H1 (cell line): ENCODE data around the gene CMIP. TPM values are rescaled to one million over a fixed set of nuclear protein-coding genes. Genes with fewer than 3 reads are reported as not detected.

Experiments
- CTCF ChIA-PET: fragments of 300-600 bp; sonication (Branson Sonifier 250); formaldehyde crosslinking; loops from one replicate; lab custom pipeline; 2021; ENCODE audit not compliant: partially characterized antibody; lab: Charles Lee
- POLR2A ChIA-PET: fragments of 300-600 bp; sonication (Branson Sonifier 250); formaldehyde crosslinking; loops from one replicate; lab custom pipeline; 2021; ENCODE audit warnings: inconsistent platforms; ENCODE audit not compliant: partially characterized antibody; lab: Charles Lee
- DNase-seq, 2 experiments: peaks; one replicate each; pipeline versions ENCODE4 v3.0.0 to v3.0.0-alpha.2; 2010 to 2022; ENCODE audit warnings: low spot score in 2 of 2, low read depth in 1 of 2, mixed read lengths in 1 of 2
- FAIRE-seq: peaks from 2 replicates; lab custom pipeline; 2011; peaks lifted over from hg19 to GRCh38; lab: Jason Lieb, UNC
- H2AFZ ChIP-seq: 2 replicates; pipeline ENCODE4 v1.8.1; 2012; ENCODE audit warnings: low read length, inconsistent platforms
- H2AK5ac ChIP-seq: 2 replicates; pipeline ENCODE4 v1.6.1; 2013; ENCODE audit warnings: low read depth, low read length
- H2BK120ac ChIP-seq: replicated peaks from 2 replicates; pipeline ENCODE3; 2013; ENCODE audit warnings: low read depth, low read length, inconsistent platforms
- H2BK12ac ChIP-seq: 2 replicates; pipeline ENCODE4 v1.6.1; 2013; ENCODE audit warnings: low read depth, low read length
- H2BK15ac ChIP-seq: 2 replicates; pipeline ENCODE4 v1.6.1; 2013; ENCODE audit warnings: low read length
- H2BK20ac ChIP-seq: 2 replicates; pipeline ENCODE4 v1.6.1; 2013; ENCODE audit warnings: low read length
- H2BK5ac ChIP-seq: 2 replicates; pipeline ENCODE4 v1.6.1; 2013; ENCODE audit warnings: low read depth, low read length
- H3K14ac ChIP-seq: 2 replicates; pipeline ENCODE4 v1.6.1; 2013; ENCODE audit warnings: inconsistent platforms; ENCODE audit not compliant: insufficient read length
- H3K18ac ChIP-seq: 2 replicates; pipeline ENCODE4 v1.6.1; 2013; ENCODE audit warnings: low read length; ENCODE audit errors: extremely low read depth
- H3K23ac ChIP-seq: 2 replicates; pipeline ENCODE4 v1.6.1; 2013; ENCODE audit warnings: inconsistent platforms; ENCODE audit not compliant: insufficient read length
- H3K23me2 ChIP-seq: 2 replicates; pipeline ENCODE4 v1.6.1; 2013; ENCODE audit warnings: low read depth, low read length
- H3K27ac ChIP-seq: 2 replicates; pipeline ENCODE4 v1.6.1; 2011; ENCODE audit warnings: low read depth, low read length, inconsistent platforms
- H3K27me3 ChIP-seq, 4 experiments: replicated peaks in 1 of 4; 1 replicate in 1 of 4; 2 replicates in 3 of 4; pipeline versions ENCODE4 v1.6.1 to v1.8.1; 2011 to 2013; ENCODE audit warnings: low read length in 3 of 4, mild to moderate bottlenecking in 3 of 4, inconsistent platforms in 2 of 4, mixed read lengths in 2 of 4, moderate library complexity in 1 of 4; ENCODE audit not compliant: control insufficient read depth in 3 of 4, insufficient read depth in 3 of 4; ENCODE audit errors: extremely low read depth in 1 of 4
- H3K36me3 ChIP-seq, 4 experiments: 2 replicates each; pipeline versions ENCODE4 v1.6.1 to v1.8.1; 2011 to 2013; ENCODE audit warnings: mild to moderate bottlenecking in 4 of 4, low read length in 3 of 4, moderate library complexity in 2 of 4, control low read depth in 1 of 4, inconsistent platforms in 1 of 4; ENCODE audit not compliant: insufficient read depth in 4 of 4, control insufficient read depth in 2 of 4
- H3K4ac ChIP-seq: replicated peaks from 2 replicates; pipeline ENCODE3; 2013; ENCODE audit warnings: low read length, low read depth, mixed read lengths, inconsistent platforms; ENCODE audit not compliant: insufficient read length
- H3K4me1 ChIP-seq, 4 experiments: replicated peaks in 1 of 4; 1 replicate in 1 of 4; 2 replicates in 3 of 4; pipeline versions ENCODE4 v1.6.1 to v1.8.1; 2011 to 2013; ENCODE audit warnings: low read length in 3 of 4, inconsistent platforms in 2 of 4, mixed read lengths in 1 of 4; ENCODE audit not compliant: insufficient read depth in 4 of 4, control insufficient read depth in 3 of 4
- H3K4me2 ChIP-seq, 2 experiments: 2 replicates each; pipeline versions ENCODE4 v1.6.1 to v1.8.1; 2011 to 2013; ENCODE audit warnings: low read depth in 2 of 2, low read length in 2 of 2, control low read depth in 1 of 2, inconsistent platforms in 1 of 2, mild to moderate bottlenecking in 1 of 2; ENCODE audit not compliant: insufficient read depth in 1 of 2
- H3K4me3 ChIP-seq, 4 experiments: fragments of 200-600, 300-600 bp in 1 of 4; sonication (generic), shearing (Covaris generic), sonication (Bioruptor Twin) in 1 of 4; 2 replicates each; pipeline versions ENCODE4 v1.5.1 to v1.8.1; 2011 to 2016; ENCODE audit warnings: low read length in 4 of 4, low read depth in 3 of 4, control low read depth in 2 of 4, inconsistent platforms in 2 of 4, mild to moderate bottlenecking in 2 of 4, mixed read lengths in 1 of 4, moderate library complexity in 1 of 4; ENCODE audit not compliant: insufficient read depth in 2 of 4; ENCODE audit errors: extremely low read depth in 1 of 4
- H3K56ac ChIP-seq: replicated peaks from 2 replicates; pipeline ENCODE3; 2013; ENCODE audit warnings: low read depth, mild to moderate bottlenecking, mixed read lengths, low read length, inconsistent platforms; ENCODE audit not compliant: insufficient read length
- H3K79me1 ChIP-seq: 2 replicates; pipeline ENCODE4 v1.6.1; 2013; ENCODE audit warnings: low read depth, low read length, control low read depth
- H3K79me2 ChIP-seq, 2 experiments: 2 replicates each; pipeline versions ENCODE4 v1.6.1 to v1.8.1; 2012 to 2013; ENCODE audit warnings: low read length in 2 of 2, mild to moderate bottlenecking in 2 of 2, inconsistent platforms in 1 of 2; ENCODE audit not compliant: insufficient read depth in 2 of 2, control insufficient read depth in 1 of 2
- H3K9ac ChIP-seq, 4 experiments: replicated peaks in 1 of 4; 1 replicate in 1 of 4; 2 replicates in 3 of 4; pipeline versions ENCODE4 v1.6.1 to v1.8.1; 2011 to 2013; ENCODE audit warnings: low read depth in 3 of 4, low read length in 3 of 4, control low read depth in 2 of 4, mild to moderate bottlenecking in 2 of 4, moderate library complexity in 2 of 4, inconsistent platforms in 1 of 4; ENCODE audit errors: extremely low read depth in 1 of 4
- H3K9me3 ChIP-seq, 2 experiments: 2 replicates each; pipeline versions ENCODE4 v1.6.1 to v1.8.1; 2012 to 2013; ENCODE audit warnings: mild to moderate bottlenecking in 2 of 2, moderate library complexity in 2 of 2, control low read depth in 1 of 2, inconsistent platforms in 1 of 2, low read depth in 1 of 2, low read length in 1 of 2, mixed read lengths in 1 of 2; ENCODE audit not compliant: insufficient read depth in 2 of 2
- H4K20me1 ChIP-seq, 2 experiments: replicated peaks in 1 of 2; 2 replicates each; pipeline versions ENCODE3 to v1.8.1; 2011 to 2013; ENCODE audit warnings: inconsistent platforms in 2 of 2, low read length in 2 of 2, mild to moderate bottlenecking in 1 of 2; ENCODE audit not compliant: insufficient read depth in 2 of 2, control insufficient read depth in 1 of 2
- H4K5ac ChIP-seq: 2 replicates; pipeline ENCODE4 v1.6.1; 2013; ENCODE audit warnings: low read length, low read depth, mixed read lengths, inconsistent platforms; ENCODE audit not compliant: insufficient read length
- H4K8ac ChIP-seq: 2 replicates; pipeline ENCODE4 v1.8.0; 2013; ENCODE audit warnings: mild to moderate bottlenecking, moderate library complexity, low read length, inconsistent platforms; ENCODE audit not compliant: insufficient read depth; ENCODE audit errors: extremely low read depth
- H4K91ac ChIP-seq: replicated peaks from 2 replicates; pipeline ENCODE3; 2013; ENCODE audit warnings: low read length, mixed read lengths, inconsistent platforms; ENCODE audit not compliant: insufficient read length
- SIX5 ChIP-seq: IDR thresholded peaks from 2 replicates; pipeline ENCODE4 v1.6.1; 2011; ENCODE audit warnings: mild to moderate bottlenecking, low read depth, low read length
- WGBS, 2 experiments: shearing (Covaris generic) in 1 of 2; methylation state at CpG; one replicate each; pipeline versions ENCODE4 v1.1.6 to v1.1.7; 2013 to 2015; ENCODE audit warnings: low lambda C conversion rate in 2 of 2, mixed read lengths in 2 of 2, inconsistent platforms in 1 of 2, low coverage in 1 of 2, missing lambda C conversion rate in 1 of 2; ENCODE audit not compliant: insufficient replicate concordance in 2 of 2, insufficient coverage in 1 of 2, insufficient read length in 1 of 2; ENCODE audit errors: extremely low coverage in 1 of 2, missing lambda C conversion rate in 1 of 2; 5-methylcytosine and 5-hydroxymethylcytosine counted together
- polyA plus RNA-seq, 7 experiments: library from polyadenylated mRNA; depleted of rRNA in 3 of 7; stranded (reverse) in 5 of 7; unstranded in 2 of 7; fragments of >200 nt in 5 of 7; fragments of 200-250 nt in 2 of 7; gene quantifications; 1 replicate in 5 of 7; 2 replicates in 1 of 7; 4 replicates in 1 of 7; pipeline versions ENCODE4 v1.2.1 to v1.2.3, GENCODE V29; 2011 to 2013; ENCODE audit warnings: missing spikeins in 2 of 7, mixed read lengths in 2 of 7
- total RNA-seq: library from RNA; stranded (reverse); fragmentation: NEBNext Ultra II Directional; extraction: Animal tissue kit (Norgen Biotek cat#: 25700); gene quantifications from 2 replicates; pipeline ENCODE4 v1.2.1, GENCODE V29; 2021

CMIP gene
- total and polyA plus RNA-seq, 2 of the 8 experiments (the other 6 are each of a cell fraction or from before 2014, with no cell fraction given), result 7.9 to 53.2 TPM

- DNase-seq, result no peak
- H3K79me1 ChIP-seq, result peaks cover 47% of the 10 kb centered on the region
- peaks cover 35 to 60% of the 10 kb centered on the region in 2 experiments for H4K20me1 ChIP-seq
- 72% methylated on average over 17 of the region's 17 CpGs; no CpG with 5 or more reads in 1 of the 2 experiments for WGBS, 2 experiments
- 0 out of 2 replicates have a peak overlapping the region, but pooled peaks have one; percentile 64 for H3K27ac ChIP-seq
- H3K14ac ChIP-seq, result no peak overlapping the region
- no peaks in the 10 kb centered on the region for H3K9me3 ChIP-seq
- no peak overlapping the region for H2BK15ac ChIP-seq
- 0 out of 2 replicates have a peak overlapping the region, but pooled peaks have one; percentile 9 for H4K8ac ChIP-seq
- H3K56ac ChIP-seq, result no peak overlapping the region
- H3K23ac ChIP-seq, result no peak overlapping the region
- H3K9ac ChIP-seq, result no peak overlapping the region; a peak in 1 of 7 replicates
- H2AK5ac ChIP-seq, result no peak overlapping the region
- ChIA-PET CTCF (interaction anchor here (0.6 to 1.0 kb wide), 5 partner anchors 30 to 423 kb away, joined by 3 to 4 read pairs (median 3); no protein-coding TSS in a partner anchor), POLR2A (interaction anchor here (0.8 to 1.5 kb wide), 5 partner anchors 11 to 143 kb away, joined by 3 to 4 read pairs (median 3); partner anchors contain the start of gene GAN)
- H3K36me3 ChIP-seq, result peaks cover 0 to 17% (median 0%) of the 10 kb centered on the region in 4 experiments; a peak in 3 of 8 replicates
- peak overlapping the region; percentile 60; the same call in 1 of the 2 replicates for H2BK5ac ChIP-seq
- H4K5ac ChIP-seq, result no peak overlapping the region
- 0 out of 4 replicates have a peak overlapping the region, but pooled peaks of 1 of the 2 experiments have one; percentile 6 for H3K4me2 ChIP-seq
- no peak overlapping the region for H3K4me3 ChIP-seq
- H4K91ac ChIP-seq, result no peak overlapping the region
- H3K79me2 ChIP-seq, result peaks cover 15 to 100% of the 10 kb centered on the region in 2 experiments
- H2BK120ac ChIP-seq, result no peak overlapping the region
- H2BK20ac ChIP-seq, result peak overlapping the region; percentile 52; the same call in 1 of the 2 replicates
- no peak overlapping the region for H2AFZ ChIP-seq
- H3K27me3 ChIP-seq, result no peaks in the 10 kb centered on the region; a peak in 1 of 7 replicates
- no peak overlapping the region for H3K4ac ChIP-seq
- H3K23me2 ChIP-seq, result no peaks in the 10 kb centered on the region; the same call in 1 of the 2 replicates
- no peak overlapping the region for H2BK12ac ChIP-seq
- FAIRE-seq, result no peak
- H3K18ac ChIP-seq, result no peak overlapping the region
- H3K4me1 ChIP-seq, result peaks cover 4 to 32% (median 11%) of the 10 kb centered on the region in 4 experiments; a peak in 5 of 7 replicates
- TF ChIP-seq SIX5, result no peak
Observed at GRCh38 chr16:81457326-81458133, 12.9 kb downstream of the CMIP start.
